SU-DHL-6 (cell line): ENCODE data around the gene HAP1.

Experiments
- H2AFZ ChIP-seq: fragments of 200-600 bp; sonication (generic); 2 replicates; pipeline ENCODE4 v1.6.1; 2014; ENCODE audit warnings: low read depth, mild to moderate bottlenecking, moderate library complexity, mixed read lengths, antibody characterized with exemption, low read length; ENCODE audit not compliant: severe bottlenecking
- H3F3A ChIP-seq: fragments of 200-600 bp; shearing (Covaris generic); 2 replicates; pipeline ENCODE4 v1.6.0; 2016; ENCODE audit warnings: antibody characterized with exemption, mild to moderate bottlenecking; ENCODE audit not compliant: insufficient read depth
- H3K27ac ChIP-seq: fragments of 200-600 bp; sonication (generic); 2 replicates; pipeline ENCODE4 v1.5.1; 2016; ENCODE audit warnings: low read depth, mild to moderate bottlenecking, low read length, moderate library complexity, mixed read lengths
- H3K27me3 ChIP-seq: fragments of 200-600 bp; sonication (generic), shearing (Covaris generic); 2 replicates; pipeline ENCODE4 v1.6.0; 2014; ENCODE audit warnings: mild to moderate bottlenecking, low read length
- H3K36me3 ChIP-seq: fragments of 200-600 bp; sonication (generic); 2 replicates; pipeline ENCODE4 v1.6.1; 2014; ENCODE audit warnings: mild to moderate bottlenecking, low read length, mixed read lengths
- H3K4me2 ChIP-seq: fragments of 300-600, 200-600 bp; shearing (Covaris generic), sonication (generic); 2 replicates; pipeline ENCODE4 v1.6.0; 2014; ENCODE audit warnings: low read length, low read depth, mild to moderate bottlenecking; ENCODE audit not compliant: poor library complexity, severe bottlenecking
- H3K4me3 ChIP-seq: fragments of 200-600 bp; sonication (generic); 2 replicates; pipeline ENCODE4 v1.5.1; 2014; ENCODE audit warnings: antibody characterized with exemption, low read length, mild to moderate bottlenecking, mixed read lengths; ENCODE audit not compliant: insufficient read depth, poor library complexity, severe bottlenecking
- H3K79me2 ChIP-seq: fragments of 200-600 bp; sonication (generic); 2 replicates; pipeline ENCODE4 v1.6.1; 2014; ENCODE audit warnings: mild to moderate bottlenecking, low read length, moderate library complexity; ENCODE audit not compliant: insufficient read depth
- H3K9ac ChIP-seq: fragments of 200-600 bp; sonication (generic); 2 replicates; pipeline ENCODE4 v1.7.0; 2014; ENCODE audit warnings: mild to moderate bottlenecking, low read length
- H3K9me2 ChIP-seq: fragments of 200-600 bp; sonication (generic); replicated peaks from 2 replicates; pipeline ENCODE4 v1.6.1; 2014; ENCODE audit warnings: low read length; ENCODE audit not compliant: insufficient read depth
- H3K9me3 ChIP-seq: fragments of 200-600 bp; sonication (generic); 2 replicates; pipeline ENCODE4 v1.6.1; 2014; ENCODE audit warnings: low read length, mixed read lengths; ENCODE audit not compliant: insufficient read depth
- H4K20me1 ChIP-seq: fragments of 200-600 bp; sonication (generic); 2 replicates; pipeline ENCODE4 v1.6.1; 2014; ENCODE audit warnings: low read depth, mild to moderate bottlenecking, antibody characterized with exemption, low read length, moderate library complexity, mixed read lengths
- EZH2phosphoT487 ChIP-seq: fragments of 200-600 bp; sonication (generic), shearing (Covaris generic); conservative IDR thresholded peaks from 2 replicates; pipeline ENCODE4 v1.6.1; 2018; ENCODE audit warnings: mild to moderate bottlenecking, antibody characterized with exemption, low read length, moderate library complexity, mixed read lengths
- TF ChIP-seq, protein P1 (sequence below): fragments of 200-600 bp; sonication (generic); IDR thresholded peaks from one replicate; pipeline ENCODE4 v1.5.1; 2017; ENCODE audit warnings: antibody characterized with exemption, mild to moderate bottlenecking, low read length, moderate library complexity; ENCODE audit not compliant: insufficient read depth, poor library complexity, severe bottlenecking

HAP1 gene

DNA sequence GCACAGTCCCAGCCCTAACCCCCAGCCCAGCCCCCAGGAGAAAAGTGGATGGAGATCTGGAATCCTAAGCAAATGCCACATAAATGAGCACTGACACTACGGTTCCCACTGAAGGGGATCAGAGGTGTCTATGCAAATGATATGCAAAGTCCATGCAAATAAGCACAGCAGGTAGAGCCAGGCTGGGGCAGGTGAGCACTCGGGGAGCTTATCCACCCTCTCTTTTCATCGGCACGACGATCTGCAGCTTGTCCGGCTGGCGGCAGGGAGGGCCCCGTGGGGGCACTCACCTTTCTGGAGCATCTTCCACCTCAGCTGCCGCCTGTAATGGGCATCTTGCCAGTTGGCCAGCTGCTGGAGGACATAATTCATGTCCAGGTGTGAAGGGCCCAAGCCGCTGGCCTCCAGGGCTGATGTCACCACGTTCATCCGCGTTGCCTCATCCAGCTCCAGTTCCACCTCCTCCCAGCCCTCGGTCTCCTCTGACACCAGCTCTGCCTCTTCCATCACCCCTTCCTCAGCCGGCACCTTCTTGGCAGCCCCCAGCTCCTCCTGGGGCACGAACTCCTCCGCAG lies 9.9 kb downstream of the HAP1 start:
- Histone ChIP-seq H2AFZ (no peak overlapping the region), H3K9me2 (no peaks in the 10 kb centered on the region), H3K4me2 (no peak overlapping the region), H3K36me3 (no peaks in the 10 kb centered on the region), H3K27ac (no peak overlapping the region), H3K9me3 (no peaks in the 10 kb centered on the region), H3K79me2 (no peaks in the 10 kb centered on the region), H3F3A (no peaks in the 10 kb centered on the region), H3K27me3 (no peaks in the 10 kb centered on the region), H4K20me1 (no peaks in the 10 kb centered on the region), H3K4me3 (no peak overlapping the region), H3K9ac (no peak overlapping the region)
- TF ChIP-seq EZH2phosphoT487: no peak
- TF ChIP-seq, protein P1, sequence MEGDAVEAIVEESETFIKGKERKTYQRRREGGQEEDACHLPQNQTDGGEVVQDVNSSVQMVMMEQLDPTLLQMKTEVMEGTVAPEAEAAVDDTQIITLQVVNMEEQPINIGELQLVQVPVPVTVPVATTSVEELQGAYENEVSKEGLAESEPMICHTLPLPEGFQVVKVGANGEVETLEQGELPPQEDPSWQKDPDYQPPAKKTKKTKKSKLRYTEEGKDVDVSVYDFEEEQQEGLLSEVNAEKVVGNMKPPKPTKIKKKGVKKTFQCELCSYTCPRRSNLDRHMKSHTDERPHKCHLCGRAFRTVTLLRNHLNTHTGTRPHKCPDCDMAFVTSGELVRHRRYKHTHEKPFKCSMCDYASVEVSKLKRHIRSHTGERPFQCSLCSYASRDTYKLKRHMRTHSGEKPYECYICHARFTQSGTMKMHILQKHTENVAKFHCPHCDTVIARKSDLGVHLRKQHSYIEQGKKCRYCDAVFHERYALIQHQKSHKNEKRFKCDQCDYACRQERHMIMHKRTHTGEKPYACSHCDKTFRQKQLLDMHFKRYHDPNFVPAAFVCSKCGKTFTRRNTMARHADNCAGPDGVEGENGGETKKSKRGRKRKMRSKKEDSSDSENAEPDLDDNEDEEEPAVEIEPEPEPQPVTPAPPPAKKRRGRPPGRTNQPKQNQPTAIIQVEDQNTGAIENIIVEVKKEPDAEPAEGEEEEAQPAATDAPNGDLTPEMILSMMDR: no peak

DNA sequence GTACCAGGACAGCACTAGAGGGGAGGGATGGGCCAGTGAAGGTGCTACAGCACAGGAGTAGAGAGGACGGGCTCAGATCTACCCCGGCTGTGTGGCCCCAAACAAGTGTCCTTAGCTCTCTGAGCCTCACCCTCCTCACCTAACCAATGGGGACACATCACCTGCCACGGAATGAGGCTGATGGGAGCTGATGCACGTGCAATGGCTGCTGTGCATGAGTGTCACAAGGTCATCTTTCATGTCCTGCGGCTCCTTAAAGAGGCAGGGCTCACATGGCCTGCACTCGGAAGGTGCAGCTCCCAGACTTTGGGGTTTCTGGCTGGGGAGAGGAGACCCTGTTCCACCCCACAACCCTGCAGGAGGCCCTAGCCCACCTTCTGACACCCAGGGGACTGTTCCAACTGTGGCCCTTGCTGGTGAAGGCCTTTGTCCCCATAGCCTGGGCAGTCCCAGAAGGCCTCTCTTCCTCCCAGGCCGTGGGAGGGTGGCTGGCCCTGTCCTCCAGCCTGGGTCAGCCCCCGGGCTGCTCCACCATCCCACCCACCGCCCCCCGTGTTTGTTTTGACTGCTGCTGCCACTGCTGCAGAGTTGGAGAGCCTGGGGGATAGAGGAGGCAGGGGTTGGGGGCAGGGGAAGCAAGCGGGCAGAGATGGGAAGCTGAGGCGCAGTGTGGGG lies 10.5 kb downstream of the HAP1 start:
- H3K36me3 ChIP-seq: no peaks in the 10 kb centered on the region

DNA sequence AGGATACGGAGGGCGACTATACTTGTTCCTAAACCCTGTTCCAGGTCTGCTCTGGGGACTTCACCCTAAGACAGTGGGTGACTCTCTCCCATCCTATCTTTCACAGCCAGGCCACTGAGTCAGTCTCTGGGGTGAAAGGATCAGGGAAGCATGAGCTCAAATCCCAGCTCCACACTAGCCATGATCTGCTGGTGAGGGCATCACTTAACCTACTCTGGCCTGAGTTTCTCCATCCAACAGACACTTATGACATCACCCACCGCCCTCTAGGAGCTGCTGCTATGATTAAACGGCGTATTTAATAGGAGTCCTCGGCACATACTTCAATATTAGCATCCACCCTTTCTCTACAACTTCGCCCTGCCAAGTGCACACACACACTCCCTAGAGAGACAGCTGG lies 12.2 kb downstream of the HAP1 start:
- H3F3A ChIP-seq: no peaks in the 10 kb centered on the region
- no peak overlapping the region for H3K4me2 ChIP-seq
- no peak overlapping the region for H2AFZ ChIP-seq
- no peaks in the 10 kb centered on the region for H3K9me3 ChIP-seq
- TF ChIP-seq EZH2phosphoT487: no peak
- TF ChIP-seq, protein P1: no peak
- H4K20me1 ChIP-seq: no peaks in the 10 kb centered on the region
- H3K36me3 ChIP-seq: no peaks in the 10 kb centered on the region
- no peaks in the 10 kb centered on the region for H3K79me2 ChIP-seq
- no peak overlapping the region for H3K9ac ChIP-seq
- no peaks in the 10 kb centered on the region for H3K27me3 ChIP-seq
- no peak overlapping the region for H3K4me3 ChIP-seq
- no peak overlapping the region for H3K27ac ChIP-seq
- no peaks in the 10 kb centered on the region for H3K9me2 ChIP-seq

More for the DNA sequence above, 10.5 kb downstream of the HAP1 start:
- no peak overlapping the region for H3K4me2 ChIP-seq
- H2AFZ ChIP-seq: no peak overlapping the region
- H3K27ac ChIP-seq: no peak overlapping the region
- H3K9ac ChIP-seq: no peak overlapping the region
- H4K20me1 ChIP-seq: no peaks in the 10 kb centered on the region
- H3K9me3 ChIP-seq: no peaks in the 10 kb centered on the region
- H3K79me2 ChIP-seq: no peaks in the 10 kb centered on the region
- H3K27me3 ChIP-seq: no peaks in the 10 kb centered on the region
- TF ChIP-seq, protein P1: no peak
- no peak for TF ChIP-seq EZH2phosphoT487
- no peaks in the 10 kb centered on the region for H3K9me2 ChIP-seq
- no peaks in the 10 kb centered on the region for H3F3A ChIP-seq
- no peak overlapping the region for H3K4me3 ChIP-seq
